ENCODE data around the gene CD5L.
A peak's percentile ranks its signal among the peaks of the same experiment; 100 is the strongest.

The CD5L gene

DNA sequence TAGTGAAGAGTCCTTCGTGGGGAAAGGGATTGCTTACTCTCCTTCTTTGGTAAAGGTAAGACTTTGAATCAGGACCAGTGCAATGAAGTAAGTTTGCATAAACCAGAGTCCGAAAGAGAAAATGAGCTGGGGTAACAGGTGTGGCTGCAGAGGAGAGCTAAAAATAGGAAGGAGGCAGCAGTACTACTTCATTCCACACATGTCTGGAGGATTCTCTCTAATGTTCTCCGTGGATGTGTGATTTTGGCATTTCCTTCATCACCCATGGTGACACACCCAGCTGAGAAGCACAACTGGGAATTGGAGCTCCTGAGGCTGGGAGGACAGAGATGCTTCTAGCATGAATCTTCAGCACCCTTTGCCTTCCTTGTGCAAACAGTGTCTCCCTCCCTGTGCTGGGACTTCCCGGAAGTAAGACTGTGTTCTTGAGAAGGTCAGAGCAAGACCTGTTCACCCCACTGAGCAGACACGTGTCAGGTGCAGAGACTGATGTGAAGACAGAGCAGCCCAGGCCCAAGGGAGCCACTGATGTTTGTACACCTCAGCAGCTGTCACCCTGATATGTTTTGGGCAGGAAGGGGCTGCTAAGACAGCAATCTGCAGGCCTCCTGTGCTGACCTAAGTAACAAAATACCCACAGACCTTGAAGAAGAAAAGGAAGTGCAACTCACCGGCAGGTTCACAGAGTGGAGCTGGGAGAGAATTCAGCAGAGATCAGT is 35.0 kb downstream of the CD5L start:
- Histone ChIP-seq H3K36me3 (ENCODE audit: control insufficient read depth, insufficient read depth, low read length) (no peaks in the 10 kb centered on the region), H3K4me3 (replicated peaks; ENCODE audit: low read depth, low read length) (peak overlapping the region; percentile 16; the same call in 1 of the 2 replicates), H3K27me3 (replicated peaks; ENCODE audit: control insufficient read depth, insufficient read depth, low read length) (no peaks in the 10 kb centered on the region)
- DNase-seq (ENCODE audit: extremely low read depth, insufficient read length), result peak; percentile 79
- TF ChIP-seq, protein P1, sequence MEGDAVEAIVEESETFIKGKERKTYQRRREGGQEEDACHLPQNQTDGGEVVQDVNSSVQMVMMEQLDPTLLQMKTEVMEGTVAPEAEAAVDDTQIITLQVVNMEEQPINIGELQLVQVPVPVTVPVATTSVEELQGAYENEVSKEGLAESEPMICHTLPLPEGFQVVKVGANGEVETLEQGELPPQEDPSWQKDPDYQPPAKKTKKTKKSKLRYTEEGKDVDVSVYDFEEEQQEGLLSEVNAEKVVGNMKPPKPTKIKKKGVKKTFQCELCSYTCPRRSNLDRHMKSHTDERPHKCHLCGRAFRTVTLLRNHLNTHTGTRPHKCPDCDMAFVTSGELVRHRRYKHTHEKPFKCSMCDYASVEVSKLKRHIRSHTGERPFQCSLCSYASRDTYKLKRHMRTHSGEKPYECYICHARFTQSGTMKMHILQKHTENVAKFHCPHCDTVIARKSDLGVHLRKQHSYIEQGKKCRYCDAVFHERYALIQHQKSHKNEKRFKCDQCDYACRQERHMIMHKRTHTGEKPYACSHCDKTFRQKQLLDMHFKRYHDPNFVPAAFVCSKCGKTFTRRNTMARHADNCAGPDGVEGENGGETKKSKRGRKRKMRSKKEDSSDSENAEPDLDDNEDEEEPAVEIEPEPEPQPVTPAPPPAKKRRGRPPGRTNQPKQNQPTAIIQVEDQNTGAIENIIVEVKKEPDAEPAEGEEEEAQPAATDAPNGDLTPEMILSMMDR (IDR thresholded peaks at IDR 0.05; ENCODE audit: insufficient read depth, low read length, poor library complexity, severe bottlenecking), result no peak

DNA sequence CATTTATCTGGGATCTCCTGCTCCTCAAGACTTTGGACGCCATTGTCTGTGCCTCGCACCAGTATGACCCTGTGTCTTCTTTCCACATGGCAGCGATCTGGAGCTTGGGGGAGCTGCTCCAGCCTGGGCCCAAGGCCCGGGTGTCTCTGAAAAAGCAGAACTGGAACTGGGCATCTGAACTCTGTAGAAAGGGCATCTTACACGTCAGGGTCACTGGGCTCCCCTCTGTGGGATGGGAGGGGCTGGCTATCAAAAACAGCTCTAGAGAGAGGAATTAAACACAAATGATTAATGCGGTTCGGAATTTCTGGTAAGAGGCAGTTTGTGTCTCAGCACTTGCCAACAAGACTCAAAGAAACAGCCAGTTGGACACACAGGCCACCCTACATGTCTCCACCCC is 37.8 kb downstream of the CD5L start:
- TF ChIP-seq, protein P1 (IDR thresholded peaks at IDR 0.05; ENCODE audit: insufficient read depth, low read length, poor library complexity, severe bottlenecking), result no peak
- no peaks in the 10 kb centered on the region for H3K36me3 ChIP-seq (ENCODE audit: control insufficient read depth, insufficient read depth, low read length)
- peak; percentile 12 for DNase-seq (ENCODE audit: extremely low read depth, insufficient read length)
- no peaks in the 10 kb centered on the region for H3K27me3 ChIP-seq (replicated peaks; ENCODE audit: control insufficient read depth, insufficient read depth, low read length)
- no peak overlapping the region for H3K4me3 ChIP-seq (replicated peaks; ENCODE audit: low read depth, low read length)

GRCh38 chr1:157799996-157800395 is 41.6 kb downstream of the CD5L start:
- H3K36me3 ChIP-seq (ENCODE audit: control insufficient read depth, insufficient read depth, low read length), result no peaks in the 10 kb centered on the region
- no peaks in the 10 kb centered on the region; the same call in 1 of the 2 replicates for H3K27me3 ChIP-seq (replicated peaks; ENCODE audit: control insufficient read depth, insufficient read depth, low read length)

DNA sequence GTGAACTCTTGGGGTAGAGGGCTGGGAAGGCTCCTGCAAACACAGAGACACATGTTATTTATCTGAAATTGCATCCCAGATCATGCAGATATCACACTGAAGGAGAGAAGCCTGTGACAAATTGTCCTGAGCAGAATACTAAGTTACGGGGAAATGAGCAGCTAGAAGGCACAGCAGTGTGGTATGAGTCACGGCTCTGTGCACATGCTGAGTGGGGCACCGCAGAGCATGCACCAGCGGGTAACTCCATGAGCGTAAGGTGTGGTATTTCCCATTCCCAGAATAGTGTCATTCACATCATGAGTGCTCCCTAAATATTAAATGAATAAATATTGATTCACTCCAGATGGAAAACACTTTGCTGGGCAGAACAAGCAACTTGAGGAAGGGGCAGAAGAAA is 43.4 kb downstream of the CD5L start:
- Histone ChIP-seq H3K4me3 (replicated peaks; ENCODE audit: low read depth, low read length) (no peak overlapping the region), H3K36me3 (ENCODE audit: control insufficient read depth, insufficient read depth, low read length) (no peaks in the 10 kb centered on the region), H3K27me3 (replicated peaks; ENCODE audit: control insufficient read depth, insufficient read depth, low read length) (no peaks in the 10 kb centered on the region; the same call in 1 of the 2 replicates)
- TF ChIP-seq, protein P1 (IDR thresholded peaks at IDR 0.05; ENCODE audit: insufficient read depth, low read length, poor library complexity, severe bottlenecking), result no peak
- no peak for DNase-seq (ENCODE audit: extremely low read depth, insufficient read length)

More at GRCh38 chr1:157799996-157800395, 41.6 kb downstream of the CD5L start:
- TF ChIP-seq, protein P1 (IDR thresholded peaks at IDR 0.05; ENCODE audit: insufficient read depth, low read length, poor library complexity, severe bottlenecking), result no peak
- no peak for DNase-seq (ENCODE audit: extremely low read depth, insufficient read length)
- no peak overlapping the region for H3K4me3 ChIP-seq (replicated peaks; ENCODE audit: low read depth, low read length)

- Histone ChIP-seq H3K27me3 (replicated peaks; ENCODE audit: control insufficient read depth, insufficient read depth, low read length) (peaks cover 2% of the 10 kb centered on the region; the same call in 1 of the 2 replicates), H3K4me3 (replicated peaks; ENCODE audit: low read depth, low read length) (no peak overlapping the region), H3K36me3 (ENCODE audit: control insufficient read depth, insufficient read depth, low read length) (no peaks in the 10 kb centered on the region)
- TF ChIP-seq, protein P1 (IDR thresholded peaks at IDR 0.05; ENCODE audit: insufficient read depth, low read length, poor library complexity, severe bottlenecking), result no peak
- DNase-seq (ENCODE audit: extremely low read depth, insufficient read length), result no peak
Measured at GRCh38 chr1:157785248-157785647, 56.4 kb downstream of the CD5L start.
